ENCODE data around the gene ZNF784. TPM values are rescaled to one million over a fixed set of nuclear protein-coding genes. Genes with fewer than 3 reads are reported as not detected.

The ZNF784 gene
- total and polyA plus RNA-seq, 2 donors (not counting 3 experiments of a cell fraction or from before 2014, with no cell fraction given): 4.9 TPM

- no peak for TF ChIP-seq JUN (IDR thresholded peaks at IDR 0.05; ENCODE audit: borderline replicate concordance, insufficient read depth, insufficient read length, low read depth)
- no peak for TF ChIP-seq CTCF (IDR thresholded peaks at IDR 0.05; ENCODE audit: extremely low read depth in 1 of 2, insufficient read depth in 1 of 2, low read depth in 1 of 2, low read length in 2 of 2)
- TF ChIP-seq POLR2AphosphoS5 (IDR thresholded peaks at IDR 0.05; ENCODE audit: insufficient read depth, low read depth, low read length): no peak
- no peak for TF ChIP-seq FOS (IDR thresholded peaks at IDR 0.05; ENCODE audit: borderline replicate concordance, insufficient read depth, low read length)
- TF ChIP-seq GATA2 (IDR thresholded peaks at IDR 0.05; ENCODE audit: insufficient read depth, insufficient read length, low read depth, low read length): no peak
- no peak for TF ChIP-seq MAX (IDR thresholded peaks at IDR 0.05; ENCODE audit: insufficient read depth, insufficient read length)
- no peak for TF ChIP-seq MYC (IDR thresholded peaks at IDR 0.05; ENCODE audit: low read depth, low read length)
- TF ChIP-seq POLR2A (IDR thresholded peaks at IDR 0.05; ENCODE audit: low read depth, low read length): no peak
- TF ChIP-seq EZH2 (IDR thresholded peaks at IDR 0.05; ENCODE audit: borderline replicate concordance, low read depth, low read length, severe bottlenecking): no peak
- DNase-seq (ENCODE audit: low read depth, low spot score): no peak
- Histone ChIP-seq H3K4me3 (replicated peaks in 1 of 3; ENCODE audit: insufficient read depth in 1 of 3, low read depth in 1 of 3, low read length in 3 of 3) (no peak overlapping the region), H3K4me1 (ENCODE audit: control insufficient read depth, extremely low read depth, insufficient read depth, low read length) (peaks cover 25% of the 10 kb centered on the region), H3K9ac (replicated peaks; ENCODE audit: extremely low read depth, insufficient read depth, low read length) (no peak overlapping the region), H3K9me3 (replicated peaks; ENCODE audit: control insufficient read depth, insufficient read depth, low read length) (no peaks in the 10 kb centered on the region), H4K20me1 (replicated peaks; ENCODE audit: control insufficient read depth, extremely low read depth, insufficient read depth, low read length) (peaks cover 12% of the 10 kb centered on the region), H3K79me2 (ENCODE audit: control insufficient read depth, insufficient read depth, low read length) (peaks cover 96% of the 10 kb centered on the region), H2AFZ (ENCODE audit: low read depth, low read length) (no peak overlapping the region), H3K36me3 (ENCODE audit: control insufficient read depth in 2 of 2, extremely low read depth in 1 of 2, insufficient read depth in 2 of 2, low read length in 2 of 2) (peaks cover 14 to 51% of the 10 kb centered on the region in 2 experiments), H3K9me1 (replicated peaks; ENCODE audit: control insufficient read depth, extremely low read depth, insufficient read depth, low read length) (no peaks in the 10 kb centered on the region), H3K27me3 (ENCODE audit: control insufficient read depth in 2 of 2, insufficient read depth in 2 of 2, low read length in 2 of 2) (no peaks in the 10 kb centered on the region), H3K4me2 (ENCODE audit: insufficient read depth, low read length) (no peak overlapping the region), H3K27ac (ENCODE audit: insufficient read depth, low read depth, low read length) (no peak overlapping the region)
- POLR2A ChIA-PET: no interaction called here
- dilution Hi-C loops (cut with MboI; ENCODE audit: extremely low pct_ligation_motif_present, low sequenced_read_pairs) (no loop called here), intact Hi-C loops (cut with micrococcal nuclease) (no loop called here)
- no peak for FAIRE-seq
- BruUV-seq (replicated peaks): no TSS peak
- CTCF ChIA-PET: interaction anchor here (1.1 kb wide), 1 partner anchor 11 kb away, joined by 6 read pairs; no protein-coding TSS in a partner anchor
Observed at GRCh38 chr19:55660404-55660803, 36.0 kb upstream of the ZNF784 start.

All from endothelial cell of umbilical vein (primary cell).